H1 (cell line): ENCODE data around the gene ADGRG7.

ENCODE experiments used
- CTCF ChIP-seq, 3 experiments: IDR thresholded peaks; 1 replicate in 2 of 3; 2 replicates in 1 of 3; pipeline versions ENCODE4 v1.5.1 to v1.6.1; 2011; ENCODE audit warnings: low read length in 3 of 3, mild to moderate bottlenecking in 3 of 3, inconsistent platforms in 2 of 3, low read depth in 1 of 3, moderate library complexity in 1 of 3; ENCODE audit not compliant: insufficient read depth in 1 of 3; ENCODE audit errors: control extremely low read depth in 1 of 3
- POLR2A ChIP-seq, 2 experiments: IDR thresholded peaks; 1 replicate in 1 of 2; 2 replicates in 1 of 2; pipeline ENCODE4 v1.6.1; 2011; ENCODE audit warnings: low read depth in 2 of 2, low read length in 2 of 2, mild to moderate bottlenecking in 2 of 2; ENCODE audit errors: control extremely low read depth in 1 of 2

DNA sequence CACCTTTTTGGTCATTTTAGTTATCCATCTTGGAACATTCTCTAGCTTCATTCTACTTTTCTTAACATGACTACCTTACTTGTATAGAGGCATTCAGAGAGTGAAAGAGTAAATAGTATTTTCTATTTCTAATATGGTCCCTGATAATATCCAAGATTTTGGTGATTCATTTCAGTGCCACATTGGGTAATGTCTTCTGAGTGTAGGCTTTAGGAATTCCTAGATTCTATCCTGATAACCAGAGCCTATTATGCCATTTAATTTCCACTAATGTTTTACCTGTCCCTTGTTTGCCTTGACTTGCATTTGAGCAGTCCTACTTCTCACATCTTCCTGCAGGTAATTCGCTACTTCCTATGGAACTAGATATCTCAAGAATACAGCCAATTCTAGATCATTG, 21.8 kb downstream of the ADGRG7 start:
- TF ChIP-seq CTCF (IDR thresholded peaks at IDR 0.05; ENCODE audit: control extremely low read depth in 1 of 3, insufficient read depth in 1 of 3, low read depth in 1 of 3, low read length in 3 of 3) (no peak), POLR2A (IDR thresholded peaks at IDR 0.05; ENCODE audit: control extremely low read depth in 1 of 2, low read depth in 2 of 2, low read length in 2 of 2) (no peak)
